A673 (cell line): ENCODE data around the gene SOCS3. TPM values are rescaled to one million over a fixed set of nuclear protein-coding genes. Genes with fewer than 3 reads are reported as not detected.

Source experiments
- BruUV-seq: library from RNA; stranded (reverse); fragments of 400-500 nt; replicated peaks from 2 replicates; lab custom pipeline; 2021; lab: Mats Ljungman, UMichigan
- CTCF ChIA-PET: fragments of 300-600 bp; sonication (Branson Sonifier 250); formaldehyde crosslinking; loops from one replicate; lab custom pipeline; 2022; ENCODE audit warnings: antibody characterized with exemption; lab: Charles Lee
- POLR2A ChIA-PET: fragments of 300-600 bp; sonication (Branson Sonifier 250); formaldehyde crosslinking; loops from one replicate; lab custom pipeline; 2022; ENCODE audit warnings: antibody characterized with exemption; ENCODE audit not compliant: low non-redundant PET; lab: Charles Lee
- DNase-seq: peaks from one replicate; pipeline ENCODE4 v3.0.0-alpha.2; 2015; ENCODE audit warnings: low spot score
- H3K27ac ChIP-seq: fragments of 200-600 bp; sonication (generic); 2 replicates; pipeline ENCODE4 v1.5.1; 2016; ENCODE audit warnings: mixed run types, low read depth, mild to moderate bottlenecking, mixed read lengths, antibody characterized with exemption, low read length; ENCODE audit not compliant: poor library complexity, severe bottlenecking
- H3K27me3 ChIP-seq: fragments of 200-600 bp; sonication (generic); replicated peaks from 2 replicates; pipeline ENCODE4 v1.6.1; 2017; ENCODE audit warnings: mixed run types, low read depth, mild to moderate bottlenecking, mixed read lengths, antibody characterized with exemption, low read length; ENCODE audit not compliant: insufficient read depth, poor library complexity
- H3K36me3 ChIP-seq: fragments of 200-600 bp; sonication (generic); 2 replicates; pipeline ENCODE4 v1.6.1; 2016; ENCODE audit warnings: mixed run types, mild to moderate bottlenecking, mixed read lengths, antibody characterized with exemption, low read length; ENCODE audit not compliant: insufficient read depth, poor library complexity, severe bottlenecking
- H3K4me1 ChIP-seq: fragments of 200-600 bp; sonication (generic); 2 replicates; pipeline ENCODE4 v1.6.1; 2017; ENCODE audit warnings: mixed run types, mild to moderate bottlenecking, mixed read lengths, antibody characterized with exemption, low read length; ENCODE audit not compliant: insufficient read depth, poor library complexity, severe bottlenecking
- H3K4me3 ChIP-seq: fragments of 200-600 bp; sonication (generic); 2 replicates; pipeline ENCODE4 v1.5.1; 2016; ENCODE audit warnings: low read depth, mixed run types, mild to moderate bottlenecking, mixed read lengths, low read length; ENCODE audit not compliant: poor library complexity, severe bottlenecking
- H3K9me3 ChIP-seq: fragments of 200-600 bp; sonication (generic); 2 replicates; pipeline ENCODE4 v1.6.1; 2016; ENCODE audit warnings: mixed run types, low read depth, mild to moderate bottlenecking, mixed read lengths, antibody characterized with exemption, low read length; ENCODE audit not compliant: poor library complexity, severe bottlenecking
- EZH2 ChIP-seq: fragments of 200-600 bp; sonication (generic); IDR thresholded peaks from 2 replicates; pipeline ENCODE4 v1.6.1; 2017; ENCODE audit warnings: borderline replicate concordance, low read depth, mild to moderate bottlenecking, mixed read lengths, antibody characterized with exemption, low read length; ENCODE audit not compliant: poor library complexity, severe bottlenecking
- intact Hi-C: fragments of 100-400 bp; cut with micrococcal nuclease; formaldehyde crosslinking; loops from one replicate; pipeline ENCODE4 v1.10.0; 2022; ENCODE audit not compliant: unreplicated experiment
- total RNA-seq: library from RNA; stranded (reverse); gene quantifications from 2 replicates; pipeline ENCODE4 v1.2.3, GENCODE V29; 2021
- TF ChIP-seq, protein P1 (sequence below): fragments of 300-800, 200-600 bp; sonication (generic); conservative IDR thresholded peaks from 2 replicates; pipeline ENCODE4 v1.5.1; 2017; ENCODE audit warnings: low read depth, mild to moderate bottlenecking, antibody characterized with exemption, low read length, moderate library complexity, mixed read lengths

SOCS3 gene
- total RNA-seq, 1 experiment from 2014 or later: 9.5 TPM

DNA sequence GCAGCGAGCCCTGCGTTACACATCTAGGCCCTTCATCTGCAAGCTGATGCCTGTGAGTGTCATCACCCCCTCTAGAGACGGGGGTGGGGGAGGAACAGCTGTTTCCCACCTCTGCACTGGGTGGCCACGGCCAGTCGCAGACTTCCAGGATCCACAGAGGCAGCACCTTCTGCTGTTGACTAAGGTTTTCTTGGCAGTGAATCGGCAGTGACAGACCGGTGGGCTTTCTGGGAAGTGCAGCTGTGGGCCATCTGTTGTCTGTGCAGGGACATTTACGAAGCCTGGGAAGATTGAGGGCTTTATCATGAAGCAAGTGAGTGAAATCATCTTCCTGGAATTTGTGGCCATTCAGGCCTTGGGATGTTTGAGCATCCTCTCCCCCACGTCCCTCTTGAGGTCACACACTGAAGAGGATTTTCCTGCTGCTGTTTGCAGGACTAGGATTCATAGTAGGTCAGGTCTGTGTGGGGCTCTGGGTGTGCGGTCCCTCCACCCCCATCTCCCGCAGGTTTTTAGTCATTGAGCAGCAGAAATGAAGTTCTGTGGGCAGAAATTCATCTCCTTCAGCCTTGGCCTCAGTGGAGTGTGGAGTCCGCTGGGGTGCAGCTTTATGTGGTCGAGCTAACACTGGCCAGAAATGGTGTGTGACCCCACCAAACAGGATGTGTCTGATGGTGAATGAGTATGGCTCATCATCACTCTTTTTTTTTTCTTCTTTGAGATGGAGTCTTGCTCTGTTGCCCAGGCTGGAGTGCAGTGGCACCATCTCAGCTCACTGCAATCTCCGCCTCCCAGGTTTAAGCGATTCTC lies 30.6 kb upstream of the SOCS3 start:
- Histone ChIP-seq H3K9me3 (no peaks in the 10 kb centered on the region), H3K36me3 (peaks cover 6% of the 10 kb centered on the region), H3K27ac (no peak overlapping the region), H3K27me3 (no peaks in the 10 kb centered on the region), H3K4me1 (peaks cover 6% of the 10 kb centered on the region), H3K4me3 (no peak overlapping the region)
- intact Hi-C loops: no loop called here
- peak; percentile 49 for DNase-seq
- no TSS peak for BruUV-seq
- no peak for TF ChIP-seq EZH2
- TF ChIP-seq, protein P1, sequence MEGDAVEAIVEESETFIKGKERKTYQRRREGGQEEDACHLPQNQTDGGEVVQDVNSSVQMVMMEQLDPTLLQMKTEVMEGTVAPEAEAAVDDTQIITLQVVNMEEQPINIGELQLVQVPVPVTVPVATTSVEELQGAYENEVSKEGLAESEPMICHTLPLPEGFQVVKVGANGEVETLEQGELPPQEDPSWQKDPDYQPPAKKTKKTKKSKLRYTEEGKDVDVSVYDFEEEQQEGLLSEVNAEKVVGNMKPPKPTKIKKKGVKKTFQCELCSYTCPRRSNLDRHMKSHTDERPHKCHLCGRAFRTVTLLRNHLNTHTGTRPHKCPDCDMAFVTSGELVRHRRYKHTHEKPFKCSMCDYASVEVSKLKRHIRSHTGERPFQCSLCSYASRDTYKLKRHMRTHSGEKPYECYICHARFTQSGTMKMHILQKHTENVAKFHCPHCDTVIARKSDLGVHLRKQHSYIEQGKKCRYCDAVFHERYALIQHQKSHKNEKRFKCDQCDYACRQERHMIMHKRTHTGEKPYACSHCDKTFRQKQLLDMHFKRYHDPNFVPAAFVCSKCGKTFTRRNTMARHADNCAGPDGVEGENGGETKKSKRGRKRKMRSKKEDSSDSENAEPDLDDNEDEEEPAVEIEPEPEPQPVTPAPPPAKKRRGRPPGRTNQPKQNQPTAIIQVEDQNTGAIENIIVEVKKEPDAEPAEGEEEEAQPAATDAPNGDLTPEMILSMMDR: peak; percentile 28; the same call in 1 of the 2 replicates
- ChIA-PET POLR2A (no interaction called here), CTCF (no interaction called here)

DNA sequence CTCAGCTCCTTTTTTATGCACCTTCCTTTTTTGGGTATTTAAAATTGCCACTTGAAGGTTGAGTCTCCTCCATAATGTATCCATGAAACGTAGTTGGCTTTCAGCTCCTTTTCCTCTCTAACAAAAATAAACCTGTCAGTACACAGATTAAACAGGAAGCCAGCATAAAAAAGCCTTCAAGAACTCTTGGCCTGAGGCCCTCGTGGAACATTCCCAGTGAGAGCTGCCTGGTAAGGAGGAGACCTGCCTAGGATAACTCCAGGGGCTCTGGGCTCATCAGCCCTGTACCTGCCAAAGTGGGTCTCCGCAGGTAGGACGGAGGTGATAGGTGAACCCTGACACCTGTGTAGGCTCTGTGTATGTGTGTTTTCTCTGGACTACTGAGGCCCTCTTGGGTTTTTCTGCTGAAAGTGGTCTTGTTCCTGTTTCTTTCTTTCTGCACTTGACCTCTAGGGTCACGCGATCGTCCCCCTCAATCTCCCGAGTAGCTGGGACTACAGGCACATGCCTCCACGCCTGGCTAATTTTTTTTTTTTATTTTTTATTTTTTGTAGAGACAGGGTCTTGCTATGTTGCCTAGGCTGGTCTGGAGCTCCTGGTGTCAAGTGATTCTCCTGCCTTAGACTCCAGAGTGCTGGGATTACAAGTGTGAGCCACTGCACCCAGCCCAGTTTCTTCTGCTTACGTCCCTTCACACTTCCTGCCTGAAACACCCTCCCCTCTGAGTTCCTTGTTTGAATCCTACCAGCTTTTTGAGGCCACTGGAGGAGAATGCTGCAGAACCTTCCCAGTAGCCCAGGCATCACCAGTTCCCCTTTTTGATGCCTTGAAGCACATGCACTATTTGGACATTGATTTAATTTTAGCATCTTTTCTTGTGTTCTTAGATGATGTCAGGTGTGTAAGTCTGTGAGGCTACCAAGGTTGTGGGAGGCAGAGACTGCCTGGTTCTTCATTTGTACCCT lies 28.4 kb upstream of the SOCS3 start:
- Histone ChIP-seq H3K27me3 (no peaks in the 10 kb centered on the region), H3K4me1 (peaks cover 18% of the 10 kb centered on the region), H3K27ac (no peak overlapping the region), H3K9me3 (no peaks in the 10 kb centered on the region), H3K36me3 (peaks cover under 1% of the 10 kb centered on the region), H3K4me3 (no peak overlapping the region)
- intact Hi-C loops: no loop called here
- TF ChIP-seq, protein P1: no peak
- TF ChIP-seq EZH2: no peak
- no TSS peak for BruUV-seq
- ChIA-PET CTCF (no interaction called here), POLR2A (no interaction called here)
- DNase-seq: no peak

DNA sequence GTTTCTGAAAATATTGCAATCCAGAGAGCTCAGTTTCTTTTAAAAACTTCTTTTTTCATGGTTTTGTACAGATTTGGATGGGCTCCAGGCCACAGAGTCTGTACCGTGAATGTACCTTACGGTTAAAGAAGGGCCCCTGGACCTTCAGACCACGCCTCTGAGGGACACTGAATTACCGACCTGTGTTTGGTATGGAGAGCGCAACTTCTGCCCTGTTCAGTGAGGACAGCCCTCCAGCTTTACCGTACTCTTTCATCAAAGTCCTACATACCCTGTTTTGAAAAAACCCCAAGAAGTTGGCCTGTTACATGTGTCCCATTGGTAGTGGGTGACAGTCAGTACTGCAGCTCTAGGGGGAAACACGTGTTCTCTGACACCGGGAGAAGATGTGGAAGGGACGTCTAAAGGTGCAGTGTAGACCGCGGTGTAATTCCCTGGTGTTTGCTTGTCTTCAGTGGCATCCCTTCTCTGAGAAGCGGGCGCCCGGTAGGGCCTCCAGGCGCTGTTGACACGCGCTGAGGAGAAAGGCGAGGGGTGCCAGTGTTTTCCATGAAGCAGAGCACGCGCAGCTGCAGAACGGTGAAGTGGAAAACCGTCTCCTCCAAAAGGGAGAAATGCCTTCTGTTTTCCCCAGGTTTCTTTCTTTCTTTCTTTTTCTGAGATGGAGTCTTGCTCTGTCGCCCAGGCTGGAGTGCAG lies 24.8 kb upstream of the SOCS3 start:
- Histone ChIP-seq H3K27ac (peak overlapping the region; percentile 51), H3K4me1 (peaks cover 43% of the 10 kb centered on the region), H3K9me3 (no peaks in the 10 kb centered on the region), H3K4me3 (no peak overlapping the region), H3K27me3 (no peaks in the 10 kb centered on the region), H3K36me3 (no peaks in the 10 kb centered on the region)
- no peak for TF ChIP-seq EZH2
- TF ChIP-seq, protein P1: no peak
- no peak for DNase-seq
- intact Hi-C loops: no loop called here
- ChIA-PET CTCF (no interaction called here), POLR2A (no interaction called here)
- no TSS peak for BruUV-seq
